NT2/D1 (cell line): ENCODE measurements around the gene COL4A3.

Experiments used
- SUZ12 ChIP-seq: IDR thresholded peaks from 2 replicates; pipeline ENCODE4 v1.6.1; 2011; ENCODE audit not compliant: insufficient read length, insufficient read depth; ENCODE audit errors: extremely low read depth
- ZNF274 ChIP-seq: IDR thresholded peaks from 2 replicates; pipeline ENCODE4 v1.6.1; 2011; ENCODE audit warnings: mild to moderate bottlenecking, low read depth, low read length

DNA sequence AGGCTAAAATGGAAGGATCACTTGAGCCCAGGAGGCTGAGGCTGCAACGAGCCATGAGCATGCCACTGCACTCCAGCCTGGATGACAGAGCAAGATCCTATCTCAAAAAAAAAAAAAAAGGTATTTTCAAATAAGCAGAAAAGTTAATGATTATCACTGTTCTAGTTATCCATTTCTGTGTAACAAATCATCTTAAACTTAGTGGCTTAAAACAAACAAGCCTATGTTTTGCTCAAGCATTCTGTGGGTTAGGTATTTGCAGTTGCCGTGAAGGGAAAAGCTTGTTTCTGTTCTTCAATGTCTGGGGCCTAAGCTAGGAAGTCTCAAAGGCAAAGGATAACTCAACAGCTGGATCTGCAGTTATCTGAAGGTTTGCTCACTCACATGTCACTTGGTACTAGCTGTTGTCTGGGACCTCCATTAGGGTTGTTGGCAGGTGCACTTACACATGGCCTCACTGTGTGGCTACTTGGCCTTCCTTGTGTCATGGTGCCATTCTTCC lies 174.7 kb downstream of the COL4A3 start:
- TF ChIP-seq SUZ12 = no peak
- no peak for TF ChIP-seq ZNF274
